ENCODE data around the gene QKI.

The QKI gene

GRCh38 chr6:163409712-163410111, 4.8 kb upstream of the QKI start:
- DNase-seq (ENCODE audit: low spot score) (no peak), ATAC-seq (ENCODE audit: low read depth) (no peak)
- peaks cover 7% of the 10 kb centered on the region for H3K4me1 ChIP-seq (ENCODE audit: insufficient read depth, poor library complexity, severe bottlenecking)
- no peak for TF ChIP-seq CTCF (IDR thresholded peaks at IDR 0.05; ENCODE audit: poor library complexity, severe bottlenecking)
- H3K36me3 ChIP-seq (ENCODE audit: low read depth), result no peaks in the 10 kb centered on the region
- H3K4me3 ChIP-seq (ENCODE audit: severe bottlenecking), result no peak overlapping the region
- H3K27ac ChIP-seq (ENCODE audit: poor library complexity, severe bottlenecking), result no peak overlapping the region
- H3K9me3 ChIP-seq (ENCODE audit: severe bottlenecking), result no peaks in the 10 kb centered on the region
- no peaks in the 10 kb centered on the region for H3K27me3 ChIP-seq (ENCODE audit: insufficient read depth, poor library complexity, severe bottlenecking)

- H3K27ac ChIP-seq (ENCODE audit: poor library complexity, severe bottlenecking), result peak overlapping the region; percentile 92
- no peak for TF ChIP-seq CTCF (IDR thresholded peaks at IDR 0.05; ENCODE audit: poor library complexity, severe bottlenecking)
- DNase-seq (ENCODE audit: low spot score), result no peak
- no peaks in the 10 kb centered on the region for H3K27me3 ChIP-seq (ENCODE audit: insufficient read depth, poor library complexity, severe bottlenecking)
- H3K36me3 ChIP-seq (ENCODE audit: low read depth), result no peaks in the 10 kb centered on the region
- H3K9me3 ChIP-seq (ENCODE audit: severe bottlenecking), result no peaks in the 10 kb centered on the region
- H3K4me1 ChIP-seq (ENCODE audit: insufficient read depth, poor library complexity, severe bottlenecking), result no peaks in the 10 kb centered on the region
- ATAC-seq (ENCODE audit: low read depth), result no peak
- peak overlapping the region; percentile 69 for H3K4me3 ChIP-seq (ENCODE audit: severe bottlenecking)
These were observed 2.2 kb upstream of the QKI start for GRCh38 chr6:163412341-163412740.

- H3K36me3 ChIP-seq (ENCODE audit: low read depth), result no peaks in the 10 kb centered on the region
- no peak for DNase-seq (ENCODE audit: low spot score)
- no peaks in the 10 kb centered on the region for H3K27me3 ChIP-seq (ENCODE audit: insufficient read depth, poor library complexity, severe bottlenecking)
- no peaks in the 10 kb centered on the region for H3K9me3 ChIP-seq (ENCODE audit: severe bottlenecking)
- peak overlapping the region; percentile 69 for H3K4me3 ChIP-seq (ENCODE audit: severe bottlenecking)
- TF ChIP-seq CTCF (IDR thresholded peaks at IDR 0.05; ENCODE audit: poor library complexity, severe bottlenecking), result no peak
- H3K4me1 ChIP-seq (ENCODE audit: insufficient read depth, poor library complexity, severe bottlenecking), result no peaks in the 10 kb centered on the region
- ATAC-seq (ENCODE audit: low read depth), result no peak
- peak overlapping the region; percentile 92 for H3K27ac ChIP-seq (ENCODE audit: poor library complexity, severe bottlenecking)
These were observed 1.6 kb upstream of the QKI start for GRCh38 chr6:163412801-163413344.

GRCh38 chr6:163413345-163414116, 987 bp upstream of the QKI start:
- H3K4me3 ChIP-seq (ENCODE audit: severe bottlenecking), result peak overlapping the region; percentile 69
- TF ChIP-seq CTCF (IDR thresholded peaks at IDR 0.05; ENCODE audit: poor library complexity, severe bottlenecking), result no peak
- peak overlapping the region; percentile 92 for H3K27ac ChIP-seq (ENCODE audit: poor library complexity, severe bottlenecking)
- H3K9me3 ChIP-seq (ENCODE audit: severe bottlenecking), result no peaks in the 10 kb centered on the region
- H3K27me3 ChIP-seq (ENCODE audit: insufficient read depth, poor library complexity, severe bottlenecking), result no peaks in the 10 kb centered on the region
- no peaks in the 10 kb centered on the region for H3K36me3 ChIP-seq (ENCODE audit: low read depth)
- DNase-seq (ENCODE audit: low spot score), result peak; percentile 75
- H3K4me1 ChIP-seq (ENCODE audit: insufficient read depth, poor library complexity, severe bottlenecking), result no peaks in the 10 kb centered on the region
- peak; percentile 56 for ATAC-seq (ENCODE audit: low read depth)

All from RWPE2 (cell line).